GM08714 (cell line): Measurements from ENCODE around the gene ZNF76.

Source experiments
- H3K4me3 ChIP-seq: fragments of 200-500 bp; sonication (Bioruptor generic); 2 replicates; pipeline ENCODE4 v1.5.1; 2014; ENCODE audit warnings: mild to moderate bottlenecking, low read length, inconsistent platforms
- ZNF274 ChIP-seq: IDR thresholded peaks from 2 replicates; pipeline ENCODE4 v1.6.1; 2012; ENCODE audit warnings: mild to moderate bottlenecking, low read depth, low read length

The ZNF76 gene

GRCh38 chr6:35267897-35268296 is 8.4 kb downstream of the ZNF76 start:
- no peak for TF ChIP-seq ZNF274
- H3K4me3 ChIP-seq = no peak overlapping the region

- H3K4me3 ChIP-seq = no peak overlapping the region
- TF ChIP-seq ZNF274 = no peak
These were observed 12.5 kb downstream of the ZNF76 start for GRCh38 chr6:35272005-35272404.

- no peak overlapping the region for H3K4me3 ChIP-seq
- no peak for TF ChIP-seq ZNF274
These were observed 14.5 kb downstream of the ZNF76 start for GRCh38 chr6:35273822-35274559.

- no peak overlapping the region for H3K4me3 ChIP-seq
- no peak for TF ChIP-seq ZNF274
These were observed 16.3 kb downstream of the ZNF76 start for GRCh38 chr6:35275744-35276260.

- no peak for TF ChIP-seq ZNF274
- no peak overlapping the region for H3K4me3 ChIP-seq
These were observed 19.2 kb downstream of the ZNF76 start for GRCh38 chr6:35278708-35279107.

DNA sequence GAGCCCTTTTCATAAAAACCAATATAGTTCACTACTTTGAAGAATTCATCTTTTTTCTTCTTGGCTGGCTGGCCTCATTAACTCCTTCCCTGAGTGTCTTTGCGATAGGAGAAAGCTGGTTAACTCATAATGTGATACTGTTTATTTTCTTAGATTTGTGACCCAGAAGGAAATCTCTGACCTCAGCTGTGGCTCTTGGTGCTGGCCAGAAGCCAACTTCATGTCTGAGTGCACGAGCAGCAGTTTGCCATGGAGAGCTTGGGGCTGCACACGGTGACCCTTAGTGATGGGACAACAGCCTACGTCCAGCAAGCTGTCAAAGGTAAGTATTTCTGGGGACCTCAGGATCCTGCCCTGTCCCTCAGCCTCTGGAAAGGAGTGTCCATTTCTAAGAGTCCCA is 21.4 kb downstream of the ZNF76 start:
- no peak for TF ChIP-seq ZNF274
- no peak overlapping the region for H3K4me3 ChIP-seq

DNA sequence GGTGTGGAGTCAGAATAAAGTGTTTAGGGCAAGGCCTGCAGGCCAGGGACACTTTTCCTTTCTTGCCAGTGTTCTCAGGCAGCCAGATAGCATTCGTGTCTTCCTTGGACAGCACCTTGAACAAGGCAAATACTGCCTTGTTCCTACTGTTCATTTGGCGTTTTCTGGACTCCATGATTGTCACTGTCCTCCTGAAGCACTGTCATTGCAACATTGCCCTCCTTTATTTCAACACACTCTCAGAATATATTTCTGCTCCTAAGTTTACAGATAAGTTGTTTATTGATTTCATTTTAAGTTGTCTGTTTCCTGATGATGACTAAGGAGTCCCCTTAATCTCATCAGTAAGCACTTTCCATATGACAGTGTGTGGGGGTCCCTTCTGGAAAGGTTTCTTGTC is 22.9 kb downstream of the ZNF76 start:
- H3K4me3 ChIP-seq = no peak overlapping the region
- TF ChIP-seq ZNF274 = no peak

DNA sequence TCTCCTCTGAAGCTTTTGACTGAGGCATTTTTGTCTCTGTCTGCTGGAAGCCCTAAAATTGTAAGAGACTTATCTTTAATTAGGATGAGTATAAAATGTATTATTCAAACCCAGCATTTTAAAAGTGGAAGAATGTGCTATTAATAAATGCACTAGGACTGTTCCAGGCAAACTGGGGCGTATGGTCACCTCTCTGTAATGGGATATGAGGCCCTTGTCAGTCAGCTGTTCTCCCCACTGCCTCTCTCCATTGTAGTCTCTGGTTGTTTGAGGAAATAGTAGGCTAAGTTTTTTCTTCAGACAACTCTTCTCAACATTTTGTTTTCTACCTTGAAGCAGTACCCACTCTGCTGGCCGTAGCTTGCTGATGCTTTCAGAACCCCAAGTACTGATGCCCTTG is 23.8 kb downstream of the ZNF76 start:
- TF ChIP-seq ZNF274 = no peak
- no peak overlapping the region for H3K4me3 ChIP-seq

- no peak overlapping the region for H3K4me3 ChIP-seq
- no peak for TF ChIP-seq ZNF274
These were observed 28.3 kb downstream of the ZNF76 start for GRCh38 chr6:35287671-35288396.

GRCh38 chr6:35288834-35289233 is 29.3 kb downstream of the ZNF76 start:
- no peak for TF ChIP-seq ZNF274
- no peak overlapping the region for H3K4me3 ChIP-seq

DNA sequence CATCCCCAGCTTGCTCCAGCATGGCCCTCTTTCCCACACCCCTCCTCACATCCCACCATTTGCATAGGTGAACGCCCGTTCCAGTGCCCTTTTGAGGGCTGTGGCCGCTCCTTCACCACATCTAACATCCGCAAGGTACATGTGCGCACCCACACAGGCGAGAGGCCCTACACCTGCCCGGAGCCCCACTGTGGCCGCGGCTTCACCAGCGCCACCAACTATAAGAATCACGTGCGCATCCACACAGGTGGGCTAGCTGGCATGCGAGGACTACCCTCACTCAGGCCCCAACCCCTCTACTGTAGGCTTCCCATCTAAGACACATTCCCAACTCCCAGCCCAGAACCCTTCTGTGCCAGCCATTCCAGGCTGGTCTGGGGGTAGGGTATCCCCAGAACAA is 32.0 kb downstream of the ZNF76 start:
- no peak overlapping the region for H3K4me3 ChIP-seq
- TF ChIP-seq ZNF274 = no peak

- no peak overlapping the region for H3K4me3 ChIP-seq
- TF ChIP-seq ZNF274 = no peak
These were observed 33.0 kb downstream of the ZNF76 start for GRCh38 chr6:35292494-35292893.

DNA sequence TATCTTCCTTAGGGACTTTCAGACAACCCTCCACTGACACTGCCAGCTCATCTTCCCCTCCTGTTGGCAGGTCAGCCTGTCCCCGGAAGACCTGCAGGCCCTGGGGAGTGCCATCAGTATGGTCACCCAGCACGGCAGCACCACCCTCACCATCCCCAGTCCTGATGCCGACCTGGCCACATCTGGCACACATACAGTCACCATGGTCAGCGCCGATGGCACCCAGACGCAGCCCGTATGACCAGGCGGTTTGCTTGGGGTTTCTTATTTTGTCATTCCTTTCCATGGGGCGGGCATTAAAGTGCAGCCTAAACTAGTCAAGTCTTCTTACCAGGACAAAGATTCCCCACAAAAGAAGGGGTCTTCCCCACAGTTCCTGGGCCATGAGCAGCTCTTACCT is 34.1 kb downstream of the ZNF76 start:
- H3K4me3 ChIP-seq = no peak overlapping the region
- TF ChIP-seq ZNF274 = no peak

GRCh38 chr6:35294308-35294945 is 34.9 kb downstream of the ZNF76 start:
- H3K4me3 ChIP-seq = no peak overlapping the region
- no peak for TF ChIP-seq ZNF274

GRCh38 chr6:35295036-35295435 is 35.5 kb downstream of the ZNF76 start:
- TF ChIP-seq ZNF274 = no peak
- no peak overlapping the region for H3K4me3 ChIP-seq
